ENCODE data around the gene EXPH5.

Gene EXPH5

DNA sequence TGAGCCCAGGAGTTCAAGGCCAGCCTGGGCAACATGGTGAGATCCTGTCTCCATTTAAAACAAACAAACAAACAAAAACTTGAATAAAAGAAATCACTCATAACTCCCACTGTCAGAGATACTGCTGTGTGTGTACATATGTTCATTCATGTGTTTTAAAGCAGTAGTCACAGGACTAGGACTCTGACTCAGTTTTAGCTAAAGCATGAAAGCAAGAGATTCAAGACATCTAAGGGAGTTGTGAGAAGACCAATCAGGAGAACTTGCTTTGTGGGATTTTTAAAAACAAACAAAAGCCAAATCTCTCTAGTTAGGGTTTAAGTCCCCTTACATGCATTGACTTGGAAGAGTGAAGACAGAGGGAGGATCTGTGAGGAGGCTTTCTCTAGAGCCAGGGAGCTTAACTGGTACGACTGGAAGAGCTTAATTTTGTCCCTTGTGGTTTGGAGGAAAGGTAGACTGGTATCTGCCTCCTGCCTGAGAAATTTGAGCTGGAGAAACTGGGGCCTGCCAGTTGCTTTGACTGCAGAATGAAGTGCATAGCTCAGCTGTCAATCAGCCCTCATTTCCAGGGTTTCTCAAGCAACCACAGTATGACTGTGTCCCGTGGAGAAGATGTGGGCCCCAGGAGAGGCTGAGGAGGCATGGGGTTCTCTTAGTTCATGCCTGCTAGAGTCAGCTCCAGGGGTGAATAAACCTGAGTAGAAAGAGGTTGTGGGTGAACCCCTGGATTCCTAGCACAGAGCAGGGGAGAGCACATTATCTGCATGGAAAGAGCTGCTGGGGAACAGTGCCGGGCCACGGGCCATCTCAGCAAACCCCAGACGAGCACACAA, 30.6 kb downstream of the EXPH5 start:
- Histone ChIP-seq H3K27ac (no peak overlapping the region), H3K4me3 (ENCODE audit: low read depth in 1 of 2, low read length in 1 of 2) (no peak overlapping the region), H3K9me3 (no peaks in the 10 kb centered on the region), H3K36me3 (no peaks in the 10 kb centered on the region), H3K27me3 (no peaks in the 10 kb centered on the region), H3K4me1 (ENCODE audit: control insufficient read depth in 1 of 2, insufficient read depth in 1 of 2, low read depth in 1 of 2, low read length in 1 of 2) (no peaks in the 10 kb centered on the region)
- TF ChIP-seq, protein P1, sequence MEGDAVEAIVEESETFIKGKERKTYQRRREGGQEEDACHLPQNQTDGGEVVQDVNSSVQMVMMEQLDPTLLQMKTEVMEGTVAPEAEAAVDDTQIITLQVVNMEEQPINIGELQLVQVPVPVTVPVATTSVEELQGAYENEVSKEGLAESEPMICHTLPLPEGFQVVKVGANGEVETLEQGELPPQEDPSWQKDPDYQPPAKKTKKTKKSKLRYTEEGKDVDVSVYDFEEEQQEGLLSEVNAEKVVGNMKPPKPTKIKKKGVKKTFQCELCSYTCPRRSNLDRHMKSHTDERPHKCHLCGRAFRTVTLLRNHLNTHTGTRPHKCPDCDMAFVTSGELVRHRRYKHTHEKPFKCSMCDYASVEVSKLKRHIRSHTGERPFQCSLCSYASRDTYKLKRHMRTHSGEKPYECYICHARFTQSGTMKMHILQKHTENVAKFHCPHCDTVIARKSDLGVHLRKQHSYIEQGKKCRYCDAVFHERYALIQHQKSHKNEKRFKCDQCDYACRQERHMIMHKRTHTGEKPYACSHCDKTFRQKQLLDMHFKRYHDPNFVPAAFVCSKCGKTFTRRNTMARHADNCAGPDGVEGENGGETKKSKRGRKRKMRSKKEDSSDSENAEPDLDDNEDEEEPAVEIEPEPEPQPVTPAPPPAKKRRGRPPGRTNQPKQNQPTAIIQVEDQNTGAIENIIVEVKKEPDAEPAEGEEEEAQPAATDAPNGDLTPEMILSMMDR (IDR thresholded peaks at IDR 0.05), result no peak

DNA sequence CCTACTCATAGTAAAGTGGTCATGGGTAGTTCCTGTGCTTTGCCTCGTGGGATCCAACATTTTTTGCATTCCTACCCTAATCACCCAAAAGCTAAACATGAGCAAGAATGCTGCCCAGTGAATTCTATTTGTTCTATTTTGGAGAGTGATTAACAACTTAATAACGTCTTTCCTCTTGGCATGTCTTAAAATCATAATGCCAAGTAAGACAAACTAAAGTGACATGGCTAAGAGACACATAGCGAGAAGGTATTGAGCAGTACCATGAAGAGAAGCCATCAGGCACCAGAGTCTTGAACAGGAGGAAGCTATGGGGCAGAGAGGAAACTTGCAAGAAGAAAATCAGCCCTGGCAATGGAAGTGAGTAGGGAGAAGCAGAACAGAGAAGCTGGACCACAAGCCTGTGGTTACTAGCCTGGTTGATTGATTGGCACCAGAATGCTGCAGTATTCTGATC, 32.0 kb downstream of the EXPH5 start:
- TF ChIP-seq, protein P1 (IDR thresholded peaks at IDR 0.05), result no peak
- Histone ChIP-seq H3K27me3 (no peaks in the 10 kb centered on the region), H3K4me1 (ENCODE audit: control insufficient read depth in 1 of 2, insufficient read depth in 1 of 2, low read depth in 1 of 2, low read length in 1 of 2) (no peaks in the 10 kb centered on the region), H3K36me3 (no peaks in the 10 kb centered on the region), H3K9me3 (no peaks in the 10 kb centered on the region), H3K27ac (no peak overlapping the region), H3K4me3 (ENCODE audit: low read depth in 1 of 2, low read length in 1 of 2) (no peak overlapping the region)

DNA sequence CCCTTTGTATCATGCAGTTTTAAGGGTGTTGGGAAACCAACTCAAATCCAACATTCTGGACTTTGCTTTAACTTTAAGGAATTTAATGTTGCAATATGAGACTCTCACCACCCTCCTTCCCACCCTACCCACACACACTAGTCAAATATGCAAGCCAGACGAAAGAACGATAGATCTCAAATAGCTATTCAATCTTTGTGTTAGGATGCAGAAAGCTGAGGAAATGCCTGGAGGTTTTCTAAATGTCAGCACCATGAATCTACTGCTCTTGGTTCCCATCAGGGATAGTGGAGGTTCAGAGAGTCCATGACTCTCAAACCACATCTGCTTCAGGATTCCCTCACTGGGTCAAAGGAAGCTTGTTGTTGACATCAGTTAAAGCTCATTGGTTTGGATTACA, 33.7 kb downstream of the EXPH5 start:
- Histone ChIP-seq H3K4me3 (ENCODE audit: low read depth in 1 of 2, low read length in 1 of 2) (no peak overlapping the region), H3K27me3 (no peaks in the 10 kb centered on the region), H3K9me3 (no peaks in the 10 kb centered on the region), H3K4me1 (ENCODE audit: control insufficient read depth in 1 of 2, insufficient read depth in 1 of 2, low read depth in 1 of 2, low read length in 1 of 2) (no peaks in the 10 kb centered on the region), H3K27ac (no peak overlapping the region), H3K36me3 (no peaks in the 10 kb centered on the region)
- TF ChIP-seq, protein P1 (IDR thresholded peaks at IDR 0.05), result no peak

DNA sequence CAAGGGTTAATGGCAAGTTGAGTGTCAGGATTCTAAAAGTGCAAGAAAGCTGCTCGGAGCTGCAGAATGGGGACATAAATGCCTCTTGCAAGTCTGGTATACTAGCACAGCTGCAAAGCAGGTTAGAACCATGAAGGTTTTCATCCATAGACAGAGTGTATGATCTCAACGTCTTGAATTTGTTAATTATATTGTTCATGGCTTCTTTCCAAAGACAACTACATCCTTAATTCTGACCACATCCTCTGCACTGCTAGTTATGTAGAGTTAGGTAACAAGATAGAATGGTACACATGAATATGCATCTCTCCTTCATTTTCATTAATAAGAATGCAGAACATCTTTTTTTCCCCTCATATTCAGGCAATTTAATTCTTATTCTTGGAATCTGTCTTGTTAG, 34.2 kb downstream of the EXPH5 start:
- no peak overlapping the region for H3K4me3 ChIP-seq (ENCODE audit: low read depth in 1 of 2, low read length in 1 of 2)
- no peaks in the 10 kb centered on the region for H3K36me3 ChIP-seq
- H3K27me3 ChIP-seq, result no peaks in the 10 kb centered on the region
- TF ChIP-seq, protein P1 (IDR thresholded peaks at IDR 0.05), result no peak
- H3K9me3 ChIP-seq, result no peaks in the 10 kb centered on the region
- no peak overlapping the region for H3K27ac ChIP-seq
- no peaks in the 10 kb centered on the region for H3K4me1 ChIP-seq (ENCODE audit: control insufficient read depth in 1 of 2, insufficient read depth in 1 of 2, low read depth in 1 of 2, low read length in 1 of 2)

DNA sequence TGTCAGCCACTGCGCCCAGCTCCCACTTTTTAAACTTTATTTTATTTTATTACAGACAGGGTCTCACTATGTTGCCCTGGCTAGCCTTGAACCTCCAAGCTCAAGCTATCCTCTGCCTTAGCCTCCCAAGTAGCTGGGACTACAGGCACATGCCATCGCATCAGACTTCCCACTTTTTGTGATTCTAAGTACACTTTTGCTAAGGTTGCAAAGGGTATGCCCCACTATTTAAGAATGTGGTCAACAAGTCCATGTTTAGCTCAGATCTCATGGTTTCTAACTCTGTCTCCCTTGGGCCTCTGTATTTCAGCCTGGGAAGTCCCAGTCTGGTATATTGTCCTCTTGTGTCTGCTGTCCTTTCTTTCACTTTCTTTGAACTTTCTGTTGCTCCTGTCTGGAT, 35.3 kb downstream of the EXPH5 start:
- TF ChIP-seq, protein P1 (IDR thresholded peaks at IDR 0.05), result no peak
- no peaks in the 10 kb centered on the region for H3K9me3 ChIP-seq
- no peaks in the 10 kb centered on the region for H3K27me3 ChIP-seq
- H3K27ac ChIP-seq, result no peak overlapping the region
- no peaks in the 10 kb centered on the region for H3K4me1 ChIP-seq (ENCODE audit: control insufficient read depth in 1 of 2, insufficient read depth in 1 of 2, low read depth in 1 of 2, low read length in 1 of 2)
- H3K36me3 ChIP-seq, result no peaks in the 10 kb centered on the region
- no peak overlapping the region for H3K4me3 ChIP-seq (ENCODE audit: low read depth in 1 of 2, low read length in 1 of 2)
